CD4-positive, alpha-beta T cell treated with Interleukin-15 for 4 hours (primary cell): ENCODE measurements around the gene RAD23A.

Experiments
- DNase-seq: peaks from one replicate; pipeline ENCODE4 v3.0.0-alpha.2; 2020; ENCODE audit warnings: low spot score

The RAD23A gene

DNA sequence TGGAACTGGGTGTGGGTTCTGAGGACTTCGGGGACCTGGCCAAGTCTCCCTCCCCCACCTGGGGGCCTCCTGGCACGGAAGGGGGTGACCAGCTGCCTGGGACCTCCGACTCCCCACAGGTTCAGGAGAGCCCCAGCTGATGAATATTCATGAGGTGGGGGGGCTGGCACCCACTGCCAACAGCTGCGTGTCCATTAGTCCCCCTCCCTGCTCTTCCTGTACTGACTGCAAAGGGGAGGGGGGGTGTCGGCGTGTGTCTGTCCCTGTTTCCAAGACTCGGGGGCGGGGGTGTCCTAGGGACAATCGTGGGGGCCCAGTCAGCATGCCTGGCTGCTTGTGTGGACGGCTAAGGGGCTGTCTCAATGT lies 39.0 kb downstream of the RAD23A start:
- DNase-seq, result no peak

- no peak for DNase-seq
Measured at GRCh38 chr19:12985049-12985776, 39.6 kb downstream of the RAD23A start.

GRCh38 chr19:12986726-12987125 lies 41.1 kb downstream of the RAD23A start:
- no peak for DNase-seq

DNA sequence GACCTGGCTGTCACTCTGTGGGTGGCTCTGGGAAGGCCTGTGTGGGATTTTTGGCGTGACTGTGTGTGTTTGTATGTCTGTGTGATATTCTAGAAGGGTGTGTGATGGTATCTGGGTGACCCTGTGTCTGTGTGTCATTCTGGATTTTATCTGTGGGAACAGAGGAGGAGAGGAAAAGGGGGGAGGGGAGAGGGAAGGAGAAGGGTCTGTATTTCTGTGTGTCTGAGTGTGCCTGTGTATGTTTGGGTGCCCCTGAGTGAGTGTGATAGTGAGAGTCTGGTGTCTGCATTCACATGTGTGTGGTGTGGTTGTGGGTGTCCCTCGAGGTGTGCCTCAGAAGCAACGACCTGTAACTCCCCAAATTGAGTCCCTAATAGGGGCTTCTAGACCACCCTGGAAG lies 41.5 kb downstream of the RAD23A start:
- DNase-seq, result no peak

DNA sequence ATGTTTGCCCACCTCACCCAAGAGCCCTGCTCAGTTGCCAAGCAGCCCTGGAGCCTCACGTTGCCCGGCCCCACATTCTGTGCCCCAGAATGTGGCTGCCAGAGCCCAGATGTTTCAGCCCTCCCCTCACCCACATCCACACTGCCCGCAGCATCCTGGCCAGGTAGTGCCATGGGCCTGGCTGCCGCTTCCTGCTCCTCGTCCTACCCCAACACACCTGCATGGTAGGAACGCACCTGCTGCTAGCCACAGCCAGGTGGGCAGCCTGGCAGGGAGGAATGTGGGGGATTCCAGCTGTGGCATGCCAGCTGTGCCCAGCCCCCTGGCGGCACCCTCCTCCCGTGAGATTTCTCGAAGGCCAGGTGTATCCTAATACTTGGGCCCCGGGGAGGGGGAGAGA lies 42.1 kb downstream of the RAD23A start:
- DNase-seq, result no peak

GRCh38 chr19:12990431-12990830 lies 44.8 kb downstream of the RAD23A start:
- DNase-seq, result no peak

GRCh38 chr19:12990853-12991252 lies 45.2 kb downstream of the RAD23A start:
- DNase-seq, result no peak

- DNase-seq, result no peak
Measured at GRCh38 chr19:12991296-12991695, 45.6 kb downstream of the RAD23A start.

- DNase-seq, result no peak
Measured at GRCh38 chr19:12992729-12993128, 47.1 kb downstream of the RAD23A start.

DNA sequence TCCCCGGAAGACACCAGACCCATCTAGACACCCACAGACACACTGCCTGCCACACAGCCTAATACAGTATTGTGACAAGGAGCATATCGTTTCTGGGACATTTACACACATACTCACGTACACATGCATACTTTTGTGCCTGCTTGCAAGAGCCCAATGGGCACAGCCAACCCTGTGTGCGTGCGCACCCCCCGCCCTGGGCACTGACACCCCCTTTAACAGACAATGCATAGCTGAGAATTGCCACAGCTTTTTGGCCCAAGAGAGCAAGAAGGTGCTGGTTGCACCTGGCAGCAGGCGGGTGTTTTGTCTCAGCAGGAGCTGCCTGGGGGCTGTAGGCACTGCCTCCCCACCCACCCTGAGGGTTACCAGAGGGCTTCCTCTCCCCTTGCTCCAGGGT lies 47.9 kb downstream of the RAD23A start:
- DNase-seq, result no peak

- DNase-seq, result peak; percentile 58
Measured at GRCh38 chr19:12994701-12995595, 49.3 kb downstream of the RAD23A start, which contains the start of gene NFIX. Gene NFIX (plus strand): TSS chr19:12995475. CDS start chr19:12995838, 363 bp downstream.

- no peak for DNase-seq
Measured at GRCh38 chr19:12995596-12996405, 50.1 kb downstream of the RAD23A start.

DNA sequence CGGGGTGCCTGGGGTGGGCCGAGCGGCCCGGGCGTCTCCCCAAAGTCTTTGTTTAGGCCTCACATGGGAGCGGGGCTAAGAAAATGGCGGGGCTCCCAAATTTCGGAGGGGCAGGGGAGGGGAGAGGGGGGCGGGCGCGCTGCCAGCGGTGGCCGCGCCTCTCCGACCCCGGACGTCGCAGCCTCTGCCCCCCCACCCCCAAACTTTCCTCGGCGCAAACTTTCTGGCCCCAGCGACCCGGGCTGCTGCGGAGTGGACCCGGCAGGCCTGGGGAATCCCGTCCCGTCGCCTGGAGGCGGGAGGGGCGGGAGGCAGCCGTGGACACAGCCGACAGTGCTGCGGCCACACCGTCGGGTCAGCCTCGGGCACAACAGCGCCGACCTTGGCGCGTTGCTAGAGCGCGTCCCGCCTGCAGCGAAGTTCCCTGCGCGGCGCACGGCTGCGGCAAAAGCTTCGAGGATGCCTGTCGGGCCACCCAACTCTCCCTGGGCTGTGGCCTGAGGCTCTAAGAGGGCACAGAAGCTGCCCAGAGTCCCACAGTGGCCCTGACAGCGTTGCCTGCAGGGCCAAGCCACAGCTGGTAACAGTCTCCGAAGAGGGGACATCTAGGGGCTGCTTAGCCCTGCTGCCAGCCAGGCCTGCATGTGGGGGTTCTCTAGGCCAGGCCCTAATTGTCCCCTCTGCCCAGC lies 50.9 kb downstream of the RAD23A start:
- no peak for DNase-seq

GRCh38 chr19:12997179-12997966 lies 51.7 kb downstream of the RAD23A start:
- no peak for DNase-seq

DNA sequence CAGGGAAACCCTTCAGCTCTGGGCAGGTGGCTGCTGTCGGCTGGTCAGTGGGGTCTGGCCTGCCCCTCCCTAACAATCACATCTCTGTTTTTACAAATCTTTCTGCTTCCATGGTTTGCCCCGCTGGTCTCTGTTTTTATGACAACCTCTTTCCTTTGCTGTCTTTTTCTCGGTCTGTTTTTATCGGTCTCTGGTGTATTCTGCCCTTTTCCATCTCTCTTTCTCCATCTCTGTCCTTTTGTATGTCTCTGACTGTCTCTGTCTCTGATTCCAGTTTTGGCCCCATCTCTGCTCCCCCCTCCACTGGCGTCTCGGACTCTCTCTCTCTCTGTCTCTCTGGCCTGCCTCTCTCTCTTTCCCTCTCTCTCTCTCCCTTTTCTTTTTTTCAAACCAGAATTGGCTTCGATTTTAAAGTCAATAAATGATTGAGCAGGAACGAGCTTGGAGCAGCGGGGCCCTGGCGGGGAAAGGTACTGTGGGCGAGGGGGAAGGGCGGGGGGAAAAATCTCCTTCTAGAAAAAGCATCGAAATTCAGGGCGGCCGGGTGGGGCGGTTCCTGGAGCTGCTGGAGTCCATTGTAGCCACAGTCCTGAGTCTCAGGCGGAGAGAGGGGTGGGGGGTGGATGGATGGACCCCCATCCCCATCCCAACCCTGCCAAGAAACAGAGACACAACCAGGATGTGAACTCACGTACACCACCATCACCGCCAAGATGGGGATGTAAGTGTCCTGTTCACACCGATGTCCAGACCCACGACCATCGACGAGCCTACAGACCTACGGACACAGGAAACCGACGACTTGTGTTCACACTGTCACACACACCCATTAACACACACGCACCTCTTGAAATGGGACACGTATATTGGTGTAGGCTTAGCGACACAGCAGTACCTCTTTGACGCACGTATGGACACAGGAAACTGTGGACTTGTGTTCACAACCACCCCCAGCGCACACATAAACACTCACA lies 52.6 kb downstream of the RAD23A start:
- no peak for DNase-seq

DNA sequence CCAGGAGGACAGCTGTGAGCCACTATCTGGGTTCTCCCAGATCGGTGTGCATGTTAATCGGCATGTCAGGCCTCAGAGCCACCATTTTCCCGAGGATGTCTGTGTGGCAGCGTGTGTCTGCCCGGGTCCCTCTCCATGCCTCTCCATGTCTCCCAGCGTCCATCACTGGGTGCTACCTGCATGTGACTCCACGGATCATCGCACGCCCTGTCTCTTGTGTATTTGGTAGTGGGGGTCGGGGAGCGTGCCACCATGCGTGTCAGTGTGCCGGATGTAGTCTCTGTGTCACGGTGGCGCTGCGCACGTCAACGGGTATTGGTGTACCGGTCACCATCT lies 55.5 kb downstream of the RAD23A start:
- no peak for DNase-seq

DNA sequence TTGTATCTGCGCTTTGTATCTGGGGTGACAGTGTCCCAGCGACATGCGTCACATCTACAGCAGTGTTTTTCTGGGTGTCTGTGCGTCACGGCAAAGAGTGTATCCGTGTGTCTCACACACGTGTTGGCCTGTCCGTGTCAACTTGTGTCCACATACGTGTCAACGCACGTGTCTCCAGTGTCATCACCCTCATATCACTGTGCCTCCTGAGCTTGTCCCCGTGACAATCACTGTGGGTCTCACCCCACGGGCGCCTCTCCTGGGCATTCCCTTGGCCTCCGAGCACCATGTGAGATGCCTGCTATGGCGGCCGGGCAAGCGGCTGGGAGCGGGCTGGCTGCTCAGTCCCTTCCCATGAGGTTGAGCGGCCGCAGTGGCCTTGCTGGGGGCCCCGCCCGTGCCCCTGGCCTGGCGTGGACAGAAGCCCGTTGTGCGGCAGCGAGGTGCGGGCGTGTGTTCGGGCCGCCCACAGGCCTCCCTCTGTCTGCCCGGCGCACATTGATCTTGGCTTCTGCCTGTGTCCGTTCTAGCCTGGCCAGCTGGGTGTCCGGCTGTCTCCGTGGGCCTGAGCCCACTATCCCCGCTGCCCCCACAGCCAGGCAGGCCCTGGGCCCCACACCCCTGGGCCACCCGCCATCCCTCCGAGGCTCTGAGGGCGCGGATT lies 56.0 kb downstream of the RAD23A start:
- DNase-seq, result no peak

GRCh38 chr19:13002166-13002898 lies 56.7 kb downstream of the RAD23A start:
- DNase-seq, result no peak

GRCh38 chr19:13003081-13003480 lies 57.4 kb downstream of the RAD23A start:
- DNase-seq, result no peak
